Spleen (tissue), 7 donors: ENCODE data around the gene VEPH1.

Experiments
- POLR2AphosphoS5 ChIP-seq, 3 donors: sonication (generic); formaldehyde crosslinking; IDR thresholded peaks; one replicate each; pipeline ENCODE4 v1.5.1; 2017; ENCODE audit warnings: antibody characterized with exemption in 3 of 3
- TF ChIP-seq, protein P1 (sequence below), 11 experiments: fragments of 200-600 bp in 7 of 11; fragments of 450-650 bp in 4 of 11; sonication (generic) in 4 of 11; IDR thresholded peaks in 8 of 11; conservative IDR thresholded peaks in 3 of 11; 1 replicate in 7 of 11; 2 replicates in 4 of 11; pipeline versions ENCODE4 v1.4.0 to v1.8.0; 2016 to 2021; ENCODE audit warnings: antibody characterized with exemption in 11 of 11, inconsistent platforms in 4 of 11, mild to moderate bottlenecking in 1 of 11
- donor health status: DM: no; HTN: no; CAD: no; lungs with moderate emphysema.
- donor health status: DM: no; HTN: no; CAD: no.
- donor health status: DM: no; HTN: no; CAD: no.

DNA sequence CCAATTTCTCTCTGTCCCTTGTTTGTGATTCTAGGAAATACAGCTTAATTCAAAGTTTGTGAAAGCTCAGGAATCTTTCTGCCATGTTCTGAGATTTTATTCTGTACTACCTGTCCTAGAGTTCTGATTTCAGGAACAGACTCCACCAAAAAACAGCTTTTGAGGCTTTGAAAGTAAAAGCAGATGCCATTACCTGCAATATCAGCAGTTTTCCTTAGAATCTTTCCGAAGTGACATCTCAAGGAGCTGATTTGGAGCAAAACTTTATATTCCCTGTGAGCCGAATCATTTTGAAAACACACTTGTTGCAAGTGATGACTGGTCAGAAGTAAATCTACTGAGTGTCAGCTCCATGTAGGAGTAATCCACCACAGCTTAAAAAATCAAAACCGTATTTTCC lies 284.0 kb downstream of the VEPH1 start:
- TF ChIP-seq, protein P1, sequence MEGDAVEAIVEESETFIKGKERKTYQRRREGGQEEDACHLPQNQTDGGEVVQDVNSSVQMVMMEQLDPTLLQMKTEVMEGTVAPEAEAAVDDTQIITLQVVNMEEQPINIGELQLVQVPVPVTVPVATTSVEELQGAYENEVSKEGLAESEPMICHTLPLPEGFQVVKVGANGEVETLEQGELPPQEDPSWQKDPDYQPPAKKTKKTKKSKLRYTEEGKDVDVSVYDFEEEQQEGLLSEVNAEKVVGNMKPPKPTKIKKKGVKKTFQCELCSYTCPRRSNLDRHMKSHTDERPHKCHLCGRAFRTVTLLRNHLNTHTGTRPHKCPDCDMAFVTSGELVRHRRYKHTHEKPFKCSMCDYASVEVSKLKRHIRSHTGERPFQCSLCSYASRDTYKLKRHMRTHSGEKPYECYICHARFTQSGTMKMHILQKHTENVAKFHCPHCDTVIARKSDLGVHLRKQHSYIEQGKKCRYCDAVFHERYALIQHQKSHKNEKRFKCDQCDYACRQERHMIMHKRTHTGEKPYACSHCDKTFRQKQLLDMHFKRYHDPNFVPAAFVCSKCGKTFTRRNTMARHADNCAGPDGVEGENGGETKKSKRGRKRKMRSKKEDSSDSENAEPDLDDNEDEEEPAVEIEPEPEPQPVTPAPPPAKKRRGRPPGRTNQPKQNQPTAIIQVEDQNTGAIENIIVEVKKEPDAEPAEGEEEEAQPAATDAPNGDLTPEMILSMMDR (IDR thresholded peaks at IDR 0.05 in 8 of 11, conservative IDR thresholded peaks at IDR 0.05 in 3 of 11) = no peak
- TF ChIP-seq POLR2AphosphoS5 (IDR thresholded peaks at IDR 0.05) = no peak
